ENCODE data around the gene HIC2.
"Not testable (repeated sequence)": the region's sequence is repeated elsewhere in the genome, so short reads cannot be mapped to it uniquely, and the experiment has no call there.

HIC2 gene

DNA sequence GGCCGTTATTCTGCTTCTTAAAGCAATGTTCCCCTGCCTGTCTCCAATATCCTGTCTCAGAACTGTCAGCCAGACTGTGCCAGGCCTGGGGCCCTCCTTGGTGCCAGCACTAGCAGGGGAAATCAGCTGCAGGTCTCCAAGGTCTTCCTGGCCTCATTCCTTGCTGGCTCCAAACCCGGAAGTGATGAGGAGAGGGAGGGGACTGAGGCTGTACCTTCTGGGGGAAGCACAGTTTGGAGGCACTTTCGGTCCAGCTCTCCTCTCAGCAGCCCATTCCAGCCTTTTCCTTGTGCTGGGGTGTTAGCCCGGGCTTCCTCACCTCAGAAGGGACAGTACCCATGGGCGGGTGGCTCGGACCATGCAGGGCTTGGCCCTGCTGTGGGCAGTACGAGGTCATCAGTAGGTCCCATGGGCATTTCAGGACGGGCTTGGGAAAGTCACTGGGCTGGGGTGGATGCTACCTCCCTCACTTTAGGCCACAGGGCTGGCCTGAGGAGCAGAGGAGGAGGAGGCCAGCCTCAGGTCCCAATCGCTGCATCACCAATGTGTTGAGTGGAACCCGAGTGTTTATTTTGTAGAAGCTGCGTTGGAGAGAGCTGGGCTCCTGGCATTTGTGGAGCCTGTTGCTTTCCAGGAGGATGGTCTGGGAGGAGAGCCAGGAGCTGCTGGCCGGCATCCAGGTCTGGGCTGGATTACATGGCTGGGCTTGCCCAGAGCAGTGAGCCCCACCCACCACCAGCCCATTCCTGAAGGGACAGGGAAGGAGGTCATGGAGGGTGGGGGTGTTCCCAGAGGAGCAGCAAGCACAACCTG lies 19.0 kb downstream of the HIC2 start:
- DNase-seq (ENCODE audit: low read depth), result not testable (repeated sequence)

DNA sequence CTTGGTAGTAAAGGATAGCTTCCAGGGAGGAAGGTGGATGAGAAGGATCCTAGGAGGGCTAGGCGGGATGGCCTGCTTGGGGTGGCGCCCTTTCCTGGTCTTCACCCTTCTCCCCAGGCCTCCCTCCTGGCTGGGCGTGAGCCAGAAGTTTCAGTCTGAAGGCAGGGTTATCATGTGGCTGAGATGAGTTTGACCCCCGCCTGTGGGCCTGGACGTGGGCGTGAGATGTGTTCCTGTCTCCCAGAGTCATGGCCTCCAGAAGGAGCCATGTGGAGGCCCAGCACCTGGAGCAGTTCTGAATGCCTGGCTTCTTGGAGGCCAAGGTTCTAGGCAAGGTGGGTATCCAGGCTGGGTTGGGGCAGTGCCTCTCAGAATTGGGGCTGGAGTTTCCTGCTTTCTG lies 20.8 kb downstream of the HIC2 start:
- not testable (repeated sequence) for DNase-seq (ENCODE audit: low read depth)

DNA sequence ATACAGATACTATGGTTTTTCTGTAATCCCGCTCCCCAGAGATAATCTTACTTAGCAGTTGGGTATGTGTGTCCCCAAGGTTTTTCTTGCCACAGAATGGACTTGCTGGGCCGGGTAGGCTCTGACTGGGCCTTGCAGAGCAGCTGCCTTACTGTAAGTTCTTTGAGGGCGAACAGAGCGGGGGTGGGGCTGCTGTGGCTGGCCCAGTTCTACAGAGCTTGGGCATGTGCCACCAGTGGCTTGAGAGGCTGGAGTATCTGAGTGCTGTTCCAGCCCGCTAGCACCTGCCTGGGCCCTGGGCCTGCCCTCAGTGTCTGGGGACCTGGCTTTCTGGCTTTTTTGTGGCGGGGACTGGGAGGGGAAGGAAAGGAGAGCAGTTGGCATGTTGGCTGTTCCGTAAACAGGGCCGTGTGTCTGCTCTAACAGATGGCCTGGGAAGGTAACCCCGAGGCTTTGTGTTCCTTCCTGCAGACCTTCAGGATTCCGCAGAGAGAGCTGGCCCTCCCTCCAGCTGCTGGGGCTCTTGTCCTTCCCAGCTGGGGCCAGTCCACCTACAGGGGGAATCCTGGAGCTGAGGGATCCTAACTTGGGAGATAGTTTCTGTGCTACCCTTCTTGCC lies 23.0 kb downstream of the HIC2 start:
- not testable (repeated sequence) for DNase-seq (ENCODE audit: low read depth)

DNA sequence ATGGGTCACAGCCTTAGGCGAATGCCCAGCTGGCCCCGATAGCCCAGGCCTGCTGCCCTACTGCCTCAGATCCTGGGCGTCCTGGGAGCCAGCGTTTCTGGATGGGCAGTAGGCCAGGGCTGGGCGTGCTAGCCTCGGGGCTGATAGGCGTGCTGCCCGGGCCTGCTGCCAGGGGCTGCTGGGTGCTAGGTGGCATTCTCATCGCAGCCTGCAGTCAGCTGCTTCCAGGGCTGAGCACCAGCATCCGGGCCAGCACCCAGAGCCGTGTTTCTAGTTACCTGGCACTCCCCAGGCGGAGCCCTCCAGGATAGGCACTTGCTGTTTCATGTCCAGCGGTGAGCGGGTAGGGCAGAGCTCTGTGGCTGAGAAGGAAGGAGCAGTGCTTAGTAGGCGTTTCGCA lies 23.5 kb downstream of the HIC2 start:
- not testable (repeated sequence) for DNase-seq (ENCODE audit: low read depth)

DNA sequence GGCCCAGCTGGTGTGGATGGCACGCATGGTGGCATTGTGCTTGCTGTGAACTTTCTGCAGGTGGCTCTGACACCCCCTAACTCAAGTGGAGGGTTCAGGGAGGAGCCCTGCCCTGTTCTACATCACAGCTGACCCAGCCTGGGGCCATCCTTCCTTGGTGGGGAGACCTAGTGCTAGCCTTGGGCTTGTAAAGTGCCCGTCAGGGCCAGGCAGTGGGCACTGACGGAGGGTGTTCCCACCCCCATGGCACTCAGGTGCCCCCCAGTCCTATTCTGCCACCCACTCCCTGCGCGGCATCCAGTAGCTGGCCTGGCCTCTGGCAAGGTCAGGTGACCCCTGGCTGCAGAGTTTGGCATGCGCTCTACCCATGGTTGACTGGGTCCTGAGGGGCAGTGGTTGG lies 24.0 kb downstream of the HIC2 start:
- not testable (repeated sequence) for DNase-seq (ENCODE audit: low read depth)

DNA sequence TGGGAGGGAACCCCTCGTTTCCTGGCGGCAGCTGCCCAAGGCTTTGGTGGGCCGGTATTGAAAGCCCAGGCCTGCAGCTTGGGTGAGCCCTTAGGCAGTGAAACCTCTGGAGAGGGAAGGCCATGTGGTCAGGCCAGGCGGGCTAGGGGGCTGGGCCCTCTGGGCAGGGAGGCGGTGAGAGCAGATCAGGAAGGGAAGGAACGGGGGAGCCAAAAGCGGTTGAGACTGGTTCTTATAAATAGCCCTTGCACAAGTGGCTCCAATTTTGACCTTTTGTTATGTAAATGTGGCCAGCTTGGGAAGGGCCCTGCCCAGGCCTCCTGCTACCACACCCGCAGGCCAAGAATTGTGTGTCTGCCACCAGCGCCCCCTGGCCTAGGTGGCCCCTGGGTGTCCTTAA lies 25.0 kb downstream of the HIC2 start:
- DNase-seq (ENCODE audit: low read depth), result not testable (repeated sequence)

DNA sequence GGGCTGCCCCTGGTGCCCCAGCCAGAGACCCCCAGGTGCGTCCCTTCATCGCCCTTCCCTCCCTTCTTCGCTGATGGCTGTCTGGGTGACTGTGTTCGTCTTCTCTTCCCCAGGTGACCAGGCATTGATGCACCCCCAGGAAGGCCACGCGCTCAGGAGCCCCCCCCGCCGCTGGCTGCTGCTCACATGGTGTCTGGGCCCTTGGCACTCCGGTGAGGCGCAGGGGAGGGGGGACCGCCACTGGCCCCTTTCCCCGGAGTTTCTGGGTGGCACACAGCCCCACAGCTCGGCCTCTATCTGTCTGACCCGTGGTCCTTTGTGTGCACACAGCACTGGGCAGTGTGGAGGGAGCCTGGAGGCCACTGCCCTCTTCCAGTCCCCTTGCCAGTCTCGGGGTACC lies 25.5 kb downstream of the HIC2 start:
- not testable (repeated sequence) for DNase-seq (ENCODE audit: low read depth)

DNA sequence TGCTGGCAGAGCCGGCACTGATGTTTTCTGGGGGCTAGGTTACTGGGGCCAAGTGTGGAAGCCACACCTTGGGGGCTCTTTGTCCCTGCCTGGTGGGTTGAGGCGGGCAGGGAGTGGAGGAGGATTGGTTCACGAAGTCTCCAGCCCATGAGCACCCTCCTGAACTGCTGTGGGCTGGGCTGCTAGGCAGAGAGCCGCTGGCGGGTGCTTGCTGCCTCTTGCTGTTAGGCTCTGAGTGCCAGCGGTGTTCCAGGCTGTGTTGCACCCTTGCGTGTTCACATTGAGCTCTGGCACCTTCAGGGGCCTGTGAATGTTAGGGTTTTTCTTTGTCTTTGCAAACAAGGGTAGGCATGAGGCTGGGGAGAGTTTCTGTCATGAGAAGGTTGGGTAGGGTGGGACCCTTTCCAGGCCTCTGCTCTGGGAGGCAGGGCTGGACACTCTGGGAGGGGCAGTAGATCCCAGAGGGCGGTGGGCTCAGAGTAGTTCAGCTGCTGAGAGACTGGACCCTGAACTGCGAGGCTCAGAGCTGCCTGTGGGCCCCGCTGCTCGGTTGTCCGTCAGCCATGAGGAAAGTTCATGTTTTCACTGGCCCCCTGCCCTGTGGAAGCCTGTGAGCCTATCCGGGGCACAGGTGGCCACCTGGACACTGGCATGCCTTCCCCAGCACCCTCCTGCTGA lies 26.0 kb downstream of the HIC2 start:
- no peak for DNase-seq (ENCODE audit: low read depth)

DNA sequence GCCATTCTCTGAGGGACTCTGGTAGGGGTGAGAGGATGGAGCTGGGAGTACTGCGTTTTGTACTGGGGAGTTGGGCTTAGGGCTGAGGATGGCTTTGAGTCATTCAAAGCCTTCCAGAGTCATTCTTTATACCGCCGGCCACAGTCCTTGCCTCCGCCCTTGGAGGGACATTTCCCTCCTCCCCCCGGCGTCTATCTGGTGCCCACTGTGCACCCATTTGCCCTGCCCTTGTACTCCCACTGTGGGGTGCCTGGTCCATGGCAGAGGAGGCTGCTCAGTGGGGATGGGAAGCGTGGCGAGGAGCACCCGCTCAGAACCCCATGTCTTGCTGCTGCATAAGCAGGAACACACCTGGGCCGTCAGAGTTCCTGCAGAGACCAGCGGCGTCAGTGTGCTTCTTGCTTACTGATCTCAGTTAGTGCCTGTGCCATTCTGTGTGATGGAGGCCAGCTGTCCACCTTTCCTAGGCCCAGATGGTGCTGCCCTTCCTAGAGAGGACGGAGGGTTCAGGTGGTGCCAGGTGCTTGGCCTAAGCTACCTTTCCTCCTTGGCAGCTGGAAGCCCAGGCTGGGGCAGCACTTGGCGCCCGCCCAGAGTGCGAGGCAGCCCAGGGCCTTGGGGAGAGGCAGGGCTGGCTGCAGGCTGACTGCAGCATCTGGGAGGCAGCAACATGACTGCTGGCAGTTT lies 26.7 kb downstream of the HIC2 start:
- no peak for DNase-seq (ENCODE audit: low read depth)

DNA sequence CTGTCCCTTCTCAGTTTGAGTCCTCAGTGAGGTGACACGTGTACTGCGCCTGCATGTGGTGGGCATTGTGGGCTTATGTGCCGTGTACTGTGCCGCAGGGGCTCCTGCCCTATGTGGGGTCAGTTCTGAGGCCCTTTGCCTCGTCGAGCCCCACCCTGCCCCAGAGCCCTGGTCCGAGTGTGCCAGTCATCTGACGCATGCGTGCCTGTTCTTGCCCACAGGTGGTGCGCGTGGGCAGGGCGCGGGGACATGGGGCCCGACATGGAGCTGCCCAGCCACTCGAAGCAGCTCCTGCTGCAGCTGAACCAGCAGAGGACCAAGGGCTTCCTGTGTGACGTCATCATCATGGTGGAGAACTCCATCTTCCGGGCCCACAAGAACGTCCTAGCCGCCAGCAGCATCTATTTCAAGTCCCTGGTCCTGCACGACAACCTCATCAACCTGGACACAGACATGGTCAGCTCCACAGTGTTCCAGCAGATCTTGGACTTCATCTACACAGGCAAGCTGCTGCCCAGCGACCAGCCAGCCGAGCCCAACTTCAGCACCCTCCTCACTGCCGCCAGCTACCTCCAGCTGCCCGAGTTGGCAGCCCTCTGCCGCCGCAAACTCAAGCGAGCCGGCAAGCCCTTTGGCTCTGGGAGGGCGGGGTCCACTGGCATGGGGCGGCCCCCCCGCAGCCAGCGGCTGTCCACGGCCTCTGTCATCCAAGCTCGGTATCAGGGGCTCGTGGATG lies 27.7 kb downstream of the HIC2 start:
- no peak for DNase-seq (ENCODE audit: low read depth)

DNA sequence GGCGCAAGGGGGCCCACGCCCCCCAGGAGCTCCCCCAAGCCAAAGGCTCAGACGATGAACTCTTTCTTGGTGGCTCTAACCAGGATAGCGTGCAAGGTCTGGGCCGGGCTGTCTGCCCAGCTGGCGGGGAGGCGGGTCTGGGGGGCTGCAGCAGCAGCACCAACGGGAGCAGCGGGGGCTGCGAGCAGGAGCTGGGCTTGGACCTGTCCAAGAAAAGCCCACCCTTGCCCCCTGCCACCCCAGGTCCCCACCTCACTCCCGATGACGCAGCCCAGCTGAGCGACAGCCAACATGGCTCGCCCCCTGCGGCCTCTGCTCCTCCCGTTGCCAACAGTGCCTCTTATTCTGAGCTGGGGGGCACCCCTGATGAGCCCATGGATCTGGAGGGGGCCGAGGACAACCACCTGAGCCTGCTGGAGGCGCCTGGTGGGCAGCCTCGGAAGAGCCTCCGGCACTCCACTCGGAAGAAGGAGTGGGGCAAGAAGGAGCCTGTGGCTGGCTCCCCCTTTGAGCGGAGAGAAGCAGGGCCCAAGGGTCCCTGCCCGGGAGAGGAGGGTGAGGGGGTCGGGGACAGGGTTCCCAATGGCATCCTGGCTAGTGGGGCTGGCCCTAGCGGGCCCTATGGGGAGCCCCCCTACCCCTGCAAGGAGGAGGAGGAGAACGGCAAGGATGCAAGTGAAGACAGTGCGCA lies 28.4 kb downstream of the HIC2 start:
- DNase-seq (ENCODE audit: low read depth), result no peak

DNA sequence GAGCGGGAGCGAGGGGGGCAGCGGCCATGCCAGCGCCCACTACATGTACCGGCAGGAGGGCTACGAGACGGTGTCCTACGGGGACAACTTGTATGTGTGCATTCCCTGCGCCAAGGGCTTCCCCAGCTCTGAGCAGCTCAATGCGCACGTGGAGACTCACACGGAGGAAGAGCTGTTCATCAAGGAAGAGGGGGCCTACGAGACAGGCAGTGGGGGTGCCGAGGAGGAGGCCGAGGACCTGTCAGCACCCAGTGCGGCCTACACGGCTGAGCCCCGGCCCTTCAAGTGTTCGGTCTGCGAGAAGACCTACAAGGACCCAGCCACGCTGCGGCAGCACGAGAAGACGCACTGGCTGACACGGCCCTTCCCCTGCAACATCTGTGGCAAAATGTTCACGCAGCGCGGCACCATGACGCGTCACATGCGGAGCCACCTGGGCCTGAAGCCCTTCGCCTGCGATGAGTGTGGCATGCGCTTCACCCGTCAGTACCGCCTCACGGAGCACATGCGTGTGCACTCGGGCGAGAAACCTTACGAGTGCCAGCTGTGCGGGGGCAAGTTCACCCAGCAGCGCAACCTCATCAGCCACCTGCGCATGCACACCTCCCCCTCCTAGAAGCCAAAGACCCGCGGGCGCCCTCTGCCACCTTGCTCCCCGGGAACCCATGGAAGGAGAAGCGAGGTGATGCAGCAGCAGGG lies 29.1 kb downstream of the HIC2 start:
- DNase-seq (ENCODE audit: low read depth), result no peak

DNA sequence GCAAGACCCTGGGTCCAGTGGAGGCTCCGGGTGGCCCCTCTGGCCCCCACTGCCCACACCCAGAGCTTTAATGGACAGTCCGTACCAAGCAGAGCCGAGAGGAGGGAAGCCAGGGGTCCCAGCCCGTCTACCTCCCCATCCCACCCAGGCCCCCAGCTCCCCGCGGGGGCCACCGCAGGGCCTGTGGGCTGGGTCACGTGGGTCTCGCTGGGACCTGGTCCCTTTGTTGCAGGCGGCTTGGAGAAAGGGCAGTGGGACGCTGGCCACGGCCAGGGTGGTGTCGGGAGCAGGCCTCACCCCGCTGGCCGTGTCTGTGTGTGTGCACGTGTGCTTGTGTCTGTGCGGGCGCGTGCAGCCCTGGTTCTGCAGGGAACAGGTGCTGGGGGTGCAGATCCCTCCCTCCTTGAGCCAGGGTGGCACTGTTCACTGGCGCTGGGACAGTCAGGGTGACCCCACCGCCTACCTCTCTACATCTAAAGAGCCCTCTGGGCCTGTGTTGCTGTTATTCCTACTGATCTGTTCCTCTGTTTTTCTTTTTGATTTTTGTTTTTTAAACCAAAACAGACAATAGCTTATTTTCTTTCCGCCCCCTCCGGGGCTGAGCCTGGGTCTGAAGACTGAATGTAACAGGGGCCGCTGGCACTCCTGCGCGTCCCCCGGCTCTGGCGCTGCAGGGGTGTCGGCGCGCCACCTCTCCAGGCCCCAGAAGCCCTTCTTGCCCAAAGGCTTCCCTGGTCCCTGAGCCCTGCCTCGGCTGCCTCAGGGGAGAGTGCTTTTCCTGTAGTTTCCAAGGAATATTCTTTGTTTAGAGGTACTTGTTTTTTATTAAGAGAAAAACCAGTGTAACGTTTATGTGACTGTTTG lies 29.9 kb downstream of the HIC2 start:
- DNase-seq (ENCODE audit: low read depth), result no peak

DNA sequence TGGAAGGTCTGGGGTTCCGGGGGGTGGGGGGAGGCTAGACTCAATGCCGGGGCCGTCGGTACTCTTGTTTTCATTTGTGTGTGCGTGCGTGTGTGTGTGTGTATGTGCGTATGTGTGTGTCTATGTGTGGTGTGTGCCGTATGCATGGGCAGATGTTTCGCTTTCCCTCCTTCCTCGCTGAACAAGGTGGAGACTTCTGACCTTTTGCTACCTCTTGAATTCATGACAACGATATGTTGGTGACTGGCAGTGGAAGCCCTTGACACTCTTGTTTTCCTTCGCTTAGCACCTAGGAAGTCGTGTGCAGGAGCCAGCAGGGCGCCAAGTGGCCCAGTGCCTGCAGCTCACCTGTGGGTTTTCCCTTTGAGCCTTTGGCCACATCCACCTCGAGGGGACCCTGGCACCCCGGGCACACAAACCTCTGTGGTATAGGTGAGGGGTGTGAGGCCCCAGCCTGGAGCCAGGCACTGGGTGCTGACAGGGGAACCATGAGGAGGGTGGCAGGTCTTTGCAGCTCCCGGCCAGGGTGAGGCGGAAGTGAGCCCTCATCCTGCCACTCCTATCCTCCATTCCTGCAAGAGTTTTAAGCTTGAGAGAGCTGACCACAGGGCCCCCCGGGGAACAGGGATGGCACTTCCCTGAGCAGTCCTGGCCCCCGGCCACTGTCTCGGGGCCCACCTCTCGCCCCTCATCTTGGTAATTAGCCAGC lies 30.7 kb downstream of the HIC2 start:
- DNase-seq (ENCODE audit: low read depth), result no peak

DNA sequence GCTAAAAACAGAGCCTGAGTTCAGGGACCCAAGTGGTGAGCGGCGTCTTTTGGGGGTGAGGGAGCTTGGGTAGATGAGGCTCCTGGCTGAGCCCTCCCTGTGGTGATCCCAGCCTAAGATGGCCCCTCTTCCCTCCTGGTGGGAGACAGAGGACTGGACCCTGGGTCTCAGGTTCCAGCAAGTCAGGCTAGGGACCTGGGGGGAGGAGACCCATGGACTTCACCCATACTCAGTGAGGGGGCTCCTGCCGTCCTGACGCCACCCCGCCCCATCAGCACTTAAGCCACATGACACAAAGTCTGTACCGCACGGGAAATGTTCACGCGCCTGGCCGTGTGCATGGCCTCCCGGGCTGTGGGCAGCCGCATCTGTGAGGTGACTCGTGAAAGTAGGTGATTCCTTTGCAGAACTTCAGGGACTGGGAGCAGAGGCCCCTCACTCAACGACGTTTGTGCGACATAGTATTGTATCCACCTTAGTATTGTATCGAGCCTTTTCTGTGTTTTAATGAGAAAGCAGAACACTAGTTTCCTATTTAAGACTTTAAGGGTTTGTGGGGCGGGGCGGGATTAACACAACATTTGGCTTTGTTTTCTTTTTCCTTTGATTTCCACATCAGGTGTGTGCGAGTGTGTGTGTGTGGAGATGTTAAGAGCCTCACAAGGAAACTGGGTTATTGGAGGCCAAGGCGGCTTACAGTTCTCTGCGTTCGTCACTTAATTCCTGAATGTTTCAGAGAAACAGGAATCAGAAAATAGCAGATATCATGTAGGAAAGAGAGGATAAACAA lies 31.7 kb downstream of the HIC2 start:
- no peak for DNase-seq (ENCODE audit: low read depth)

DNA sequence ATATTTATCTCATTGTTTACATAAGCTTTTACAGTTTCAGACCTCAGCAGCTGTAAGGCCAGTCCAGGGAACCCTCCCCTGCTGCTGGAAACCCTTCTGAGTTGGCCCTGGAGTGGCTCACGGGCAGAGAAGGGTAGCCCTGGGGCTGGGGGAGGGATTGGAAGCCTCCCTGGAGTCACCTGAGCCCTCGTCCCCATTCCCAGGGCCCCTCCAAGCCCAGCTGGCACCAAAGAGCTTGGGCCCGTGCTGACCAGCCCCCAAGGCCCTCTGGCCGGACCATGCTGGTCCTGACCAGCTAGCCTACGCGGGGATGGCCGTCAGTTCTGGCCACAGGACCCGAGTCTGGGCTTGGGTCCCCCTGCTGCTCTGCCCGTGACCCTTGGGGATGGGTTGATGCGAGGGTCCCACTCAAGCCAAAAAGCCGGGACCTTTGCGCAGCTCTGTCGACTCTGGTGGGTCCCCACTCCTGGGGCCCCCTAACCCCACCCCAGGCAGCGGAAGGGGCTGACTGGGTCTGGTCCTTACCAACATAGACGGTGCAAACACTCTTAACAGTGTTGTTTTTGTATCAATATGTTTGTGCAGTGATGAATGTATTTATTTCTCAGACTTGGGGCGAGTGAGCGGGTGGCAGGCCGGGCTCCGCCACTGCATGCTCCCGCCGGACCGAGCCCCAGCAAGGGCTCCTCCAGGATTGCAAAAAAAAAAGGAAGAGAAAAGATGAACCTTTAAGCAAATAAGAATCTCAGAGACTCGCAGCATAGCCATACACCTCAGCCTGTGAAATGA lies 32.6 kb downstream of the HIC2 start:
- no peak for DNase-seq (ENCODE audit: low read depth)

DNA sequence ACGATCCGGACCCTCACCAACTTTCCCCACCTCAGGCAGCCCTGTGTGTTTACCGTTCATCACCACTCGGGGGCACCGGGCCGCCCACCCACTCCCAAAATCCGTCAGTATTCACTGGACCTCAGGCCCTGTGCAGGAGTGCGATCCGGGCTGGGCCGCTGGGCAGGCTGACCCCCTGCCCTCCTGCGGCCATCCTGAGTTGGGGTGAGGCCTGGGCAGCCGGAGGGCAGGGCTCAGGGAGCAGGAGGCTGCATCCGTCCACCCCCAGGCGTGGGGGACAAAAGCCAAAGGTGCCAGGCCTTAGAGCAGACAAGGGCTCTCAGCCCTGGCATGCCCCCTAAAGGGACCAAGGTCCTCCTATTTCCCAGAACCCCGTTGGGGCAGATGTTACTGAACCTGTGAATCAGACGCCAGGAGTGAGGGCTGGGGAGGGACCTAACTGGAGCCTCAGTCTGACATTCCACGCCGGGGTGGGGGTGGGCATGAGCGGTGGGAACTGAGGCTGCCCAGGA lies 33.2 kb downstream of the HIC2 start:
- DNase-seq (ENCODE audit: low read depth), result no peak

Data from T follicular helper cell (primary cell).